NCI-H2227 (cell line): ENCODE results near the gene KCNH4.
"Not testable (repeated sequence)": the region's sequence is repeated elsewhere in the genome, so short reads cannot be mapped to it uniquely, and the experiment has no call there.

Experiments
- DNase-seq: peaks from one replicate; lab custom pipeline; 2025; ENCODE audit not compliant: unreplicated experiment; lab: John Stamatoyannopoulos, UW

The KCNH4 gene

DNA sequence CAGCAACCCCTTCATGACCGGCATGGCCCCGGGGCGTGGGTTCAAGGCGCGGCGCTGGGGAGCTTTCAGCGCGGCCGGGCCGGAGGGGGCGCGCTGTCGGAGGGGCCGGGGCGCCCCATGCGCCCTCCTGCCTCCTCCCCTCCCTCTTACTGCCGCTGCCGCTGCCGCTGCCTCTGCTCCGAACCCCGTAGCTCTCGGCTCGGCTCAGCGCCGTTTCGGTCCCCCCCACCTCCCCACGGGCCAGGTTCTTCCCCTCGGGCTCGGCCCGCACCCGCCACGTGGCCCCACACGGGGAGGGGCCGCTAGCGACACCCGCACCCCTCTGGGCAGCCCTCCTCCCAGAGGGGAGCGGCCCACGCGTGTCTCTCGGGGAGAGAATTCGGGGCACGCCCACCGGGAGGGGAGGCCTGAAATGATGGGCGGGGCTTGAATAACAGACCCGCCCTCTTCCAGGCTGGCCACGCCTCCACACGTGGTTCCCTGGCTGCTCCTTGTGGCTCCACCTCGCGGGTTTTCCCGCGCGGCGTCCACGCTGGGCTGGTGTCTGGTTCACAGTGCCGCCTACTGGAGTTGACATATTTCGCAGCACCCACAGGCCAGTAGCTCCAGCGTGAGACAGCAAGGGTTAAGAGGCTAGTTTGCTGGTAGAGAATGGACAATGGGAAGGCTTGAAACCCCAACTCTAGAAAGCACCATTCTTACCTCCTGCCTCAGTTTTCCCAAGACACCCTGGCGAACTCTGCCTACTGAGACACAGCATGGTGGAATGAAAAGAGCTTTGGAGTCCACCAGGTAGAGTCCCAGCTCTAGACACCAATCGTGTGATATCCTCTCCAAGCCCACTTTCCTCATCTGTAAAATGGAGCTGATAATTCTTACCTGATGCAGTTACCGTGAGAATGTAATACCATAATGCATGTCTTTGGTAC lies at the start of gene KCNH4:
TSS of gene KCNH4 (minus strand) at position 221 of the 929 bp plus-strand sequence. CDS start at position 24, 197 bp downstream.
- DNase-seq, result peak; percentile 96

DNA sequence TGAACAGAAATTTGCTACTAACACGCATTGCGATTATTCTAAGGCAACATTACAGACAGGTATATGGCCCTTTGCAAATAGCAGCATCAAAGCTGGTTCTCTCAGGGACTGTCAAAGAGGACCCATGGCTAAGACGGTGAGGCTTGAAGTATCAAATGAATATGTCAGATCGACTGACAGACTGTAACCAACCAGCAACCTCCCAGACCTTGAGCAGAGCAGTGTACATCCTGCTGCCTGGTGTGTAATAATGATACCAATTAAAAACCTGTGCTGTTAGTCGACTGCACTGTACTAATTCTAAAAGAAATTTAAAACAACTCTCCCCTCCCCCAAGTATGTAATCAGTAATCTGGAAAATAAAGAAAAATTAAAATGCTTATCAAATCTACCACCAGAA lies 49.3 kb upstream of the KCNH4 start:
- DNase-seq, result no peak

- no peak for DNase-seq
Measured at GRCh38 chr17:42227849-42228700, 47.1 kb upstream of the KCNH4 start.

- DNase-seq, result no peak
Measured at GRCh38 chr17:42225646-42226045, 44.7 kb upstream of the KCNH4 start.

DNA sequence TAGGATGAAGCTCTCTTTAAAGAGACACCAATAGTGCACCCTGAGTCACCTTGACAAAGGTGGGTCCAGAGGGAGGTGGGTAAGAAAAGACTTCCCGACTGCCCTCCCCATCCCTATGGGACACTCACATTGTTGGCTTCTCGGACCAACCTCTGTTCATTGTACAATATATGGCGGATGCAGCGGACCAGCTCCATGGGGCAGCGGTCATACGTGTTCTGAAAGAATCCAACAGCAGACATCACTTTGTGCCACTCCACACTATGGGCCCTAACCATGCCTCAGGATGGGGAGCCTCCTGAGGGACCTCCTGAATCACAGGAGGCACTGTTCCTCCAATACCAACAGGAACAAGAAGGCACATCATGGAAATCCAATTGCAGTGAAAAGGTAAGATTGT lies 43.7 kb upstream of the KCNH4 start:
- DNase-seq, result no peak

GRCh38 chr17:42221886-42222745 lies 41.2 kb upstream of the KCNH4 start:
- peak; percentile 22 for DNase-seq

DNA sequence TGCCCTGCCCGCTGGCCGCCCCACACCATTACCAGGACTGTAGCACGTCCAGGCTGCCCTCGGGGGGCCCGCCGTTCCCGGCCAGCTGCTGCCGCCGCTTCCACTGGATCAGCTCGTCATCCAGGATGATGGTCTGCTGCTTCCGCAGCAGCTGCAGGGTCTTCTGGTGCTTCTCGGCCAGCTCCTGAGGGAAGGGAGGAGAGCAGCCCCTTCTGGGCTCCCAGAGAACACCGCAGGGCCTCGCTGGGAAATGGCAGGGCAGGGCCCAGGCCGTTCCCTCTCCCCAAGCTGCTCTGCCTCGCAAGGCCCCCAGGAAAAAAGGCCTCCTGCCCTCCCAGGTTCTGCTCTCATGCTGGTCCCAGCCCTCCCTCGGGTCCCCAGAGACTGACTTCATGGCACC lies 38.3 kb upstream of the KCNH4 start:
- not testable (repeated sequence) for DNase-seq

DNA sequence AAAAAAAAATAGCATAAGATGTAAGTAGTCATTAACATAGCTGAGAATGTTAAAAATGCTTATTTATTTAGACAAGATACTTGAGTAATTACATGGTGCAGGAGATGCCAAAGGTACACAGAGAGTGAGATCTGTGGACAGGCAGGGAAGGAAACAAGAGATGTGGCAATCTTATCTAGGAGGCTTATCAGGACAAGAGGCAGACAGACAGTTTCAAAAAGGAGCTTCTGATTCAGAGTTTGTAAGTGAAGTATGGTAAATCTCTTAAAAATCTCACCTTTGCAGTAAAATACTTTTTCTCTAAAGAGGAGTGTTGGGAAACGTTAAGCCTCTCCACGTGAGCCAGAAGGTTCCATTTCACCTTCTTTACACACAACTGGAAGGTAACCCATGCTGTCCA lies 33.2 kb upstream of the KCNH4 start:
- no peak for DNase-seq

- DNase-seq, result no peak
Measured at GRCh38 chr17:42212382-42212781, 31.4 kb upstream of the KCNH4 start.

DNA sequence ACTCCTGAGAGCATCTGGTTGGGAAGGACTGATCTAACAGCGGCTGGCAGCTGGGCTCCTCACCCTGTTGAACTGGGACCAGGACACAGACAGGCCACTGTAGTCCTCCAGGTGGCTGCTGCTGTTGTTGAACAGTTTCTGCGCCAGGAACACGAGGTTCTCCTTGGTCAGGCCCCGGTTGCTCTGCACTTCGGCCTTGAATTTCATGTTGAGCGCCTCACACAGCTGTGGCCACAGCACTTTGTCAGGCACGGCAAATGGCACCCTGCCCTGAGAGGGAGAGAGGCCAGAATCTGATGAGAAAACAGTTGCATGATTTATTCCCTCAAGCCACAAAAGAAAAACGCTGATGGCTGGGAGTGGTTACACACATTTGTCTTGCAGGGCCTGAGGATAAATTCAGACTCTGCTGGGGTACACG lies 31.0 kb upstream of the KCNH4 start:
- DNase-seq, result not testable (repeated sequence)

DNA sequence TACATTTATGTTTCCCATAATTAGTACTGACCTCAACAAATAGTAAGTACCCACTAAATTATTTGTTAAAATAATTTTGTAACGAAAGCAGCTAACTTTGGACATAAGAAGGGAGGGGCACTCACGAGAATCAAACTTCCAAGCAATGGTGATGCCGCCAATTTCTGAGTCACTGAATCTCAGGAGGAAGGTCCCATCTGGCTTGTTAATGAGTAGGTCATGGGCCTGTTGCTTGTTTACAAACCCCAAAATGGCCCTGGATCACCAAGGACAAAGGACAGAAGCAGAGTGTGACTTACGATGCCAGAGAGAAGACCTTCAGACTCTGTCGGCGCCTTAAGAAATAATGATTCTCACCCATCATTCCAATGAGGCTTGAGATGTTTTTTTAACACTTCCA lies 29.1 kb upstream of the KCNH4 start:
- no peak for DNase-seq

DNA sequence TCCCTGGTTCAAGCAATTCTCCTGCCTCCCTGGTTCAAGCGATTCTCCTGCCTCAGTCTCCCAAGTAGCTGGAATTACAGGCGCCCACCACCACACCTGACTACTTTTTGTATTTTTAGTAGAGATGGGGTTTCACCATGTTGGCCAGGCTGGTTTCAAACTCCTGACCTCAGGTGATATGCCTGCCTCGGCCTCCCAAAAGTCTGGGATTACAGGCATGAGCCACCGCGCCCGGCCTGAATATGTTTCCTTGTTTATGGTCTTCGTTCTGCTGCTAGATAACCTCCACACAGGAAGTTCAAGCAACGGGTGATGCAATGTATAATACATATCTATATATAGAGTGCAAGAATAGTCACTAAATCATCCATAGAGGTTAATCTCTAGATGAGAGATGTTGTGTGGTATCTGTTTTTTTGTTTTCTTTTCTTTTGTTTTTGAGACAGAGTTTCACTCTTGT lies 25.2 kb upstream of the KCNH4 start:
- DNase-seq, result not testable (repeated sequence)

DNA sequence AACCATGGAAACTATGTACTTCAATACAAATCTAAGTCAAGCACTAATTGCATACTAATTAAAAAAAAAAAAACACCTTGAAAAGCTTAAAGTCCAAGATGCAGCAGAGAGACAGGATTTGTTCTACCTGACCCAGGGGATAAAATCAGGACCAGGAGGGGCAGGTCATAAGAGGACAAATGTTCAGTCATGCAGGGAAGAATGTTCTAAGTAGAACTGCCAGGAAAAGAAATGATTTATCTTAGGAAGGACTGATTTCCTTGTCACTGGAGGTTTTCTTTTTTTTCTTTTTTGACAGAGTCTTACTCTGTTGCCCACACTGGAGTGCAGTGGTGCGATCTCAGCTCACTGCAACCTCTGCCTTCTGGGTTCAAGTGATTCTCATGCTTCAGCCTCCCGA lies 22.4 kb upstream of the KCNH4 start:
- no peak for DNase-seq

DNA sequence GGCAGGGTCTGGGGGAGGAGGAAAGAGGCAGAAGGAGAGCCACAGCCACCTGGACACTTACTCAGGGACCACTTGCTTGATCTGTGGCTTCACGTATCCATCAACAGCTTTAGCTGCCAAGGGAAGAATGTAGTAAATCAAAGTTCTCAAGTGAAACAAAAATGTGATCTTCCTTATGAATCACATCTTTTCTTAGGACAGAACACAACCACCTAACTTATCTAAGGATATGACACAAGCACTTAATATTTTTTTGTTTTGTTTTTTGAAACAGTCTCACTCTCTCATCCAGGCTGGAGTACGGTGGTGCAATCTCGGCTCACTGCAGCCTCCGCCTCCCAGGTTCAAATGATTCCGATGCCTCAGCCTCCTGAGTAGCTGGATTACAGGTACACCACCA lies 21.8 kb upstream of the KCNH4 start:
- DNase-seq, result no peak

- DNase-seq, result no peak
Measured at GRCh38 chr17:42202159-42202558, 21.2 kb upstream of the KCNH4 start.

DNA sequence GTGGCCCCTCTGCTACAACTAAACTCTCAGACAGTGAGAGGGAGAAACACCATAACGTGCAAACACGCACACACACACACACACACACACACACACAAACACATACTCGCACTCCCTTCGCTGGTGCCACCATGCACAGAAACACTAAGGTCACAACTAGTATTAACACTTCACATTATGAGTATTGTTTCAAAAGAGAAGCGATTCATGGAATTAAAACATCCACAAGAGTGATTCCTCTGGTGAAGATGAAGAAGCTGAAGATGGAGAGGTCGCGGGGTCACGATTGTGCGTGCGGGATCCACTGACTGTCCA lies 20.5 kb upstream of the KCNH4 start:
- no peak for DNase-seq

DNA sequence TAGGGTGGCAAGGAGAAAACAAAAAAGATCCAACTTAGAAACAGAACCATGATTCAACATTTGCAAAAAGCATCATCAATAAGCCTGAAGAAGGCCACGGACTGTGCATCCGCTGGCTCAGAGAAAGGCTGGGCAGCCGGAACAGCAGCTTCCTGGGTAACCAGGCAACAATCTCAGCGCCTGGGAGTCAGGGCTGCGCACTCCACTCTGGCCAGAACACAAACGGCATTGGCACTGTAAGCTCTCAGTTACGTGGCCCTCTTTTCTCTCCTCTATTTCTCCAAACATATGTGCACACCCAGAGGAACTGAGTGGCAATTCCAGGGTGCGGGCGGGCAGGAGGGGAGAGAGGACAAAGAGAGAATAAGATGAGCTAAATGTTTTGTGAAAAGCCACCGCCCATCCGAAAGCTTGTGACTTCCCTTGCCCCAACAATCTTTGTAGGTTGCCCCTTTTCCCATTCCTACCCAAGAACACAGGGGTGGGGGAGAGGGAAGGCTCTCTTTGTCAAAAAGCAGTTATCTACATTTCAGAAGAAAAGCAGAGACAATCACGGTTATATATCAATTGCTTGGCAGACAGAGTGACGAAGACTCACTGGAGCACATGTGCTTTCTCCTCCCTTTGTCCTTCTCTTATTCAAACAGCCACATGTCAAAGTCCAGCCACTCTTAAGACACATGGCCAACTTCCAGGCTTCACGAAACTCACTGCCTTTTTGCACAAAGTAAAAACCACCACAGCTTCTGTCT lies 19.9 kb upstream of the KCNH4 start:
- peak; percentile 33 for DNase-seq

- no peak for DNase-seq
Measured at GRCh38 chr17:42199416-42200011, 18.6 kb upstream of the KCNH4 start.

DNA sequence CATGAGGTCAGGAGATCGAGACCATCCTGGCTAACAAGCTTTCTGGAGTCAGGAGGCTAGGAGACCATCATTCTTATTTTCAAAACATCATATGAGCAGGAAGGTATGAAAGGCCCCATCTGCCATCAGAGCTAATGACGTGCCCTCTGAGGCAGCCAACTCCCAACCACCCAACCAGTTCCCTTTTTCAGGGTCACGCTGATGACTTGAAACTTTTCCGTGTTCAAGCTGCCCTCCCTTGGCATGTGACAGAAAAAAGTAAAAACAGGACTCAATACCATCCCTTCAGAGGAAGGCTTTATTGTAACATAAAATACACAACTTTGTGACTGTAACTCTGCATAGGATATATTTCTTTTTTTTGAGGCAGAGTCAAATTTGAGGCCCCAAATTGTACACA lies 18.0 kb upstream of the KCNH4 start:
- DNase-seq, result no peak
